CD14-positive monocyte (primary cell): ENCODE measurements around the gene R3HDM1. TPM values are rescaled to one million over a fixed set of nuclear protein-coding genes. Genes with fewer than 3 reads are reported as not detected.

Source experiments
- DNase-seq, 3 donors: peaks; one replicate each; pipeline ENCODE4 v3.0.0-alpha.2; 2011 to 2022
- H2AFZ ChIP-seq: 2 replicates; pipeline ENCODE4 v1.6.0; 2012; ENCODE audit warnings: mild to moderate bottlenecking, low read depth, low read length, inconsistent platforms; ENCODE audit not compliant: insufficient read depth, poor library complexity, severe bottlenecking
- H3K27ac ChIP-seq, 2 donors: 1 replicate in 1 of 2; 2 replicates in 1 of 2; pipeline ENCODE4 v1.5.1; 2012 to 2013; ENCODE audit warnings: low read length in 2 of 2, control low read depth in 1 of 2, inconsistent platforms in 1 of 2, low read depth in 1 of 2, mild to moderate bottlenecking in 1 of 2
- H3K27me3 ChIP-seq, 2 donors: one replicate each; pipeline versions ENCODE4 v1.6.0 to v1.6.1; 2011 to 2013; ENCODE audit warnings: low read length in 2 of 2; ENCODE audit not compliant: control insufficient read depth in 2 of 2, insufficient read depth in 2 of 2
- H3K36me3 ChIP-seq, 2 donors: replicated peaks in 1 of 2; 1 replicate in 1 of 2; 2 replicates in 1 of 2; pipeline versions ENCODE4 v1.5.1 to v1.6.1; 2012 to 2013; ENCODE audit warnings: low read length in 2 of 2, control low read depth in 1 of 2, inconsistent platforms in 1 of 2, mild to moderate bottlenecking in 1 of 2; ENCODE audit not compliant: insufficient read depth in 2 of 2, control insufficient read depth in 1 of 2
- H3K4me1 ChIP-seq, 2 donors: 1 replicate in 1 of 2; 2 replicates in 1 of 2; pipeline versions ENCODE4 v1.5.1 to v1.6.1; 2012 to 2013; ENCODE audit warnings: low read length in 2 of 2, control low read depth in 1 of 2, inconsistent platforms in 1 of 2, mild to moderate bottlenecking in 1 of 2, moderate library complexity in 1 of 2; ENCODE audit not compliant: insufficient read depth in 2 of 2, control insufficient read depth in 1 of 2
- H3K4me2 ChIP-seq: replicated peaks from 2 replicates; pipeline ENCODE3; 2012; ENCODE audit warnings: low read length, moderate library complexity, mild to moderate bottlenecking; ENCODE audit not compliant: poor library complexity, severe bottlenecking; ENCODE audit errors: extremely low read depth
- H3K4me3 ChIP-seq, 3 experiments: fragments of 200-600 bp in 1 of 3; sonication (generic) in 1 of 3; replicated peaks in 1 of 3; 1 replicate in 2 of 3; 2 replicates in 1 of 3; pipeline ENCODE4 v1.5.1; 2011 to 2013; ENCODE audit warnings: low read length in 3 of 3, mild to moderate bottlenecking in 3 of 3, control low read depth in 2 of 3, low read depth in 2 of 3, inconsistent platforms in 1 of 3, moderate library complexity in 1 of 3
- H3K79me2 ChIP-seq: 2 replicates; pipeline ENCODE4 v1.6.0; 2012; ENCODE audit warnings: mild to moderate bottlenecking, control low read depth, inconsistent platforms, low read length, moderate library complexity; ENCODE audit not compliant: insufficient read depth
- H3K9ac ChIP-seq: 2 replicates; pipeline ENCODE4 v1.6.0; 2017; ENCODE audit warnings: low read length, mild to moderate bottlenecking; ENCODE audit not compliant: insufficient read depth, poor library complexity, severe bottlenecking
- H3K9me3 ChIP-seq, 2 donors: replicated peaks in 1 of 2; 1 replicate in 1 of 2; 2 replicates in 1 of 2; pipeline versions ENCODE4 v1.5.1 to v1.6.1; 2012 to 2013; ENCODE audit warnings: low read length in 2 of 2, control low read depth in 1 of 2; ENCODE audit not compliant: control insufficient read depth in 1 of 2, insufficient read depth in 1 of 2
- H4K20me1 ChIP-seq: 2 replicates; pipeline ENCODE4 v1.6.0; 2012; ENCODE audit warnings: mild to moderate bottlenecking, low read length, control low read depth, moderate library complexity; ENCODE audit not compliant: insufficient read depth
- H3K27ac Mint-ChIP-seq, 7 donors: one replicate each; pipeline ENCODE4 v1.8.0; 2020; ENCODE audit warnings: mild to moderate bottlenecking in 7 of 7, mixed read lengths in 7 of 7, moderate library complexity in 6 of 7, inconsistent platforms in 2 of 7
- H3K27me3 Mint-ChIP-seq, 3 donors: one replicate each; pipeline ENCODE4 v1.8.0; 2021 to 2022; ENCODE audit warnings: low read depth in 3 of 3, mild to moderate bottlenecking in 3 of 3, mixed read lengths in 3 of 3, moderate library complexity in 3 of 3, inconsistent platforms in 1 of 3
- H3K36me3 Mint-ChIP-seq, 2 donors: one replicate each; pipeline ENCODE4 v1.8.0; 2020; ENCODE audit warnings: mixed read lengths in 2 of 2, inconsistent platforms in 1 of 2, mild to moderate bottlenecking in 1 of 2
- H3K4me1 Mint-ChIP-seq: one replicate; pipeline ENCODE4 v1.8.0; 2020; ENCODE audit warnings: mild to moderate bottlenecking, mixed read lengths
- H3K4me3 Mint-ChIP-seq, 2 donors: one replicate each; pipeline ENCODE4 v1.8.0; 2020; ENCODE audit warnings: mild to moderate bottlenecking in 2 of 2, mixed read lengths in 2 of 2, moderate library complexity in 1 of 2
- H3K9me3 Mint-ChIP-seq, 7 donors: one replicate each; pipeline ENCODE4 v1.8.0; 2020 to 2022; ENCODE audit warnings: mixed read lengths in 7 of 7, mild to moderate bottlenecking in 6 of 7, moderate library complexity in 6 of 7, inconsistent platforms in 2 of 7
- WGBS: methylation state at CpG from one replicate; pipeline ENCODE4 v1.1.5; 2013; ENCODE audit warnings: missing lambda C conversion rate; ENCODE audit not compliant: insufficient coverage; 5-methylcytosine and 5-hydroxymethylcytosine counted together
- intact Hi-C, 2 donors: fragments of 100-400 bp; cut with micrococcal nuclease; formaldehyde crosslinking; loops; one replicate each; pipeline versions ENCODE4 v1.15.0 to v1.15.1; 2023
- polyA plus RNA-seq, 3 donors: library from polyadenylated mRNA; depleted of rRNA in 1 of 3; unstranded in 2 of 3; stranded (reverse) in 1 of 3; fragments of 300-500 nt in 2 of 3; fragments of >200 nt in 1 of 3; fragmentation: Illumina TruSeq in 2 of 3; gene quantifications; 1 replicate in 2 of 3; 2 replicates in 1 of 3; pipeline ENCODE4 v1.2.3, GENCODE V29; 2012 to 2021
- TF ChIP-seq, protein P1 (sequence below): fragments of 200-600 bp; IDR thresholded peaks from one replicate; pipeline ENCODE4 v1.8.0; 2022; ENCODE audit warnings: antibody characterized with exemption, mild to moderate bottlenecking

R3HDM1 gene
- polyA plus RNA-seq, 3 donors = 5.4 to 24.5 (median 13.1) TPM

DNA sequence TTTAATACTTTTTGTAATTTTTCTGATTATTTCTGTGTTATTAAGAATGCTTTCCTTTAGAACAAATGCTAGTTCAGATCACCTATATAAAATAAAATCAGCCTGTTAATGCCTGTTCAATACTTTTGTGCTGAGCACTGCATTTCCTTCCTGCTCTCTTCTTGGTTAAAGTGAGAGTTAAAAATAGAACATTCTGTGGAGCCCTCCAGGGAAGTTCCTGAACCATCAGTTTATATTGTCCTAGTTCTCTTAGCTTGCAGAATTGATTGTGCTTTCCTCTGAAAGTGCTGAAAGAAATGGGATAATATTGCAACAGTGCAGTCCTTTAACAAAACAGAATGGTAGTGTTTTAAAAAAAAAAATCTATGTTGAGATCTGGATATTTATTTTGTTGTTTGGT, 135.8 kb downstream of the R3HDM1 start:
- Histone ChIP-seq H3K9me3 (no peaks in the 10 kb centered on the region), H3K4me1 (peaks cover 0 to 5% of the 10 kb centered on the region in 2 donors), H3K27me3 (no peaks in the 10 kb centered on the region), H2AFZ (no peak overlapping the region), H3K36me3 (peaks cover 28 to 50% of the 10 kb centered on the region in 2 donors), H3K27ac (no peak overlapping the region), H4K20me1 (no peaks in the 10 kb centered on the region), H3K9ac (no peak overlapping the region), H3K4me2 (no peak overlapping the region), H3K4me3 (no peak overlapping the region), H3K79me2 (no peaks in the 10 kb centered on the region)
- no peak for DNase-seq
- Mint-ChIP-seq H3K9me3 (peaks cover 0 to 6% (median 0%) of the 10 kb centered on the region in 7 donors), H3K27ac (no peak overlapping the region), H3K36me3 (peaks cover 44 to 55% of the 10 kb centered on the region in 2 donors), H3K4me1 (peaks cover 8% of the 10 kb centered on the region), H3K27me3 (no peaks in the 10 kb centered on the region), H3K4me3 (no peak overlapping the region)
- TF ChIP-seq, protein P1, sequence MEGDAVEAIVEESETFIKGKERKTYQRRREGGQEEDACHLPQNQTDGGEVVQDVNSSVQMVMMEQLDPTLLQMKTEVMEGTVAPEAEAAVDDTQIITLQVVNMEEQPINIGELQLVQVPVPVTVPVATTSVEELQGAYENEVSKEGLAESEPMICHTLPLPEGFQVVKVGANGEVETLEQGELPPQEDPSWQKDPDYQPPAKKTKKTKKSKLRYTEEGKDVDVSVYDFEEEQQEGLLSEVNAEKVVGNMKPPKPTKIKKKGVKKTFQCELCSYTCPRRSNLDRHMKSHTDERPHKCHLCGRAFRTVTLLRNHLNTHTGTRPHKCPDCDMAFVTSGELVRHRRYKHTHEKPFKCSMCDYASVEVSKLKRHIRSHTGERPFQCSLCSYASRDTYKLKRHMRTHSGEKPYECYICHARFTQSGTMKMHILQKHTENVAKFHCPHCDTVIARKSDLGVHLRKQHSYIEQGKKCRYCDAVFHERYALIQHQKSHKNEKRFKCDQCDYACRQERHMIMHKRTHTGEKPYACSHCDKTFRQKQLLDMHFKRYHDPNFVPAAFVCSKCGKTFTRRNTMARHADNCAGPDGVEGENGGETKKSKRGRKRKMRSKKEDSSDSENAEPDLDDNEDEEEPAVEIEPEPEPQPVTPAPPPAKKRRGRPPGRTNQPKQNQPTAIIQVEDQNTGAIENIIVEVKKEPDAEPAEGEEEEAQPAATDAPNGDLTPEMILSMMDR = no peak
- intact Hi-C loops = no loop called here

DNA sequence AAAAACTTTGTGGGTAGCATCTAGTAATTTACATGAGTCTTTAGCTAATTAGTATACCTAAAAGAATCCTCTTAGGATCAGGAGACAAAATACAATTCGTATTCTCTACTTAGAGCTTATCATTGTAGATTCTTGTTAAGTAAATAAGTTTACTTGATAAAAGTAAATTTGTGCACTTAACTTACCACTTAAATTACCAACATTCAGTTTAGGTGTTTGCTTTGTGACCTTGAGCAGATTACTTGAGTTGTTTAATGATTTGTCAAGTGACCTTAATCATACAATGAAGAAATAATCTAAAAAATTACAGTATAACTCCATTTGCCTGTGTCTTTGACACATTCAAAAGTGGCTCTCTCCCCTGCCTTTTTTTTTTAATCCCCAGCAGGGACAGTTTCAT, 143.2 kb downstream of the R3HDM1 start:
- Histone ChIP-seq H4K20me1 (no peaks in the 10 kb centered on the region), H3K4me1 (peaks cover 8 to 10% of the 10 kb centered on the region in 2 donors), H3K36me3 (peaks cover 30 to 36% of the 10 kb centered on the region in 2 donors), H3K4me2 (no peak overlapping the region), H3K9me3 (no peaks in the 10 kb centered on the region), H3K27ac (no peak overlapping the region), H3K79me2 (no peaks in the 10 kb centered on the region), H3K27me3 (no peaks in the 10 kb centered on the region), H3K9ac (peak overlapping the region; percentile 15), H3K4me3 (no peak overlapping the region), H2AFZ (no peak overlapping the region)
- H3K27ac Mint-ChIP-seq = no peak overlapping the region
- H3K27me3 Mint-ChIP-seq = no peaks in the 10 kb centered on the region
- TF ChIP-seq, protein P1 = no peak
- no peak overlapping the region for H3K4me3 Mint-ChIP-seq
- no peak for DNase-seq
- intact Hi-C loops = no loop called here
- H3K4me1 Mint-ChIP-seq = peaks cover 9% of the 10 kb centered on the region
- WGBS = no CpG with 5 or more reads among the region's 1 CpG
- H3K9me3 Mint-ChIP-seq = peaks cover 0 to 4% (median 0%) of the 10 kb centered on the region in 7 donors
- H3K36me3 Mint-ChIP-seq = peaks cover 39 to 55% of the 10 kb centered on the region in 2 donors
